ENCODE data around the gene TAOK1.

DNA sequence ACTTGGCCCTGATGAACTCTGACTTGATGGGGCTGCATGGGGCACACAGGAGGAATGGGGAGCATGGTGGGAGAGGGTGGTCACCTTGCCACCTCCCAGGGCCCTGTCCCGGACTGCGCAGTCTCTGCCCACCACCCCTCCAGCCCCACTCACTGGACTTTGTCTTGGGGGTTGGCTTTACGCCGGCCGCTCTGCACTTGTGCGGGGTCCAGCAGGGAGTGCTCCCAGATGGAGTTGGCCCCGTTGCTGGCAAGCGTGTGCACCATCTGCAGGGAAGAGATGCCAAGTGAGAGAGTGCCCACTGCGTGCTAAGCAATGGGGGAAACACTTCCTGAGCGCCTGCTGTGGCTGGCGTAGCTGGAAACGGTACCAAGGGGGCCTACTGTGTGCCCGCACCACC is 192.6 kb downstream of the TAOK1 start:
- TF ChIP-seq, protein P1, sequence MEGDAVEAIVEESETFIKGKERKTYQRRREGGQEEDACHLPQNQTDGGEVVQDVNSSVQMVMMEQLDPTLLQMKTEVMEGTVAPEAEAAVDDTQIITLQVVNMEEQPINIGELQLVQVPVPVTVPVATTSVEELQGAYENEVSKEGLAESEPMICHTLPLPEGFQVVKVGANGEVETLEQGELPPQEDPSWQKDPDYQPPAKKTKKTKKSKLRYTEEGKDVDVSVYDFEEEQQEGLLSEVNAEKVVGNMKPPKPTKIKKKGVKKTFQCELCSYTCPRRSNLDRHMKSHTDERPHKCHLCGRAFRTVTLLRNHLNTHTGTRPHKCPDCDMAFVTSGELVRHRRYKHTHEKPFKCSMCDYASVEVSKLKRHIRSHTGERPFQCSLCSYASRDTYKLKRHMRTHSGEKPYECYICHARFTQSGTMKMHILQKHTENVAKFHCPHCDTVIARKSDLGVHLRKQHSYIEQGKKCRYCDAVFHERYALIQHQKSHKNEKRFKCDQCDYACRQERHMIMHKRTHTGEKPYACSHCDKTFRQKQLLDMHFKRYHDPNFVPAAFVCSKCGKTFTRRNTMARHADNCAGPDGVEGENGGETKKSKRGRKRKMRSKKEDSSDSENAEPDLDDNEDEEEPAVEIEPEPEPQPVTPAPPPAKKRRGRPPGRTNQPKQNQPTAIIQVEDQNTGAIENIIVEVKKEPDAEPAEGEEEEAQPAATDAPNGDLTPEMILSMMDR (IDR thresholded peaks at IDR 0.05): no peak
- TF ChIP-seq, protein P2, sequence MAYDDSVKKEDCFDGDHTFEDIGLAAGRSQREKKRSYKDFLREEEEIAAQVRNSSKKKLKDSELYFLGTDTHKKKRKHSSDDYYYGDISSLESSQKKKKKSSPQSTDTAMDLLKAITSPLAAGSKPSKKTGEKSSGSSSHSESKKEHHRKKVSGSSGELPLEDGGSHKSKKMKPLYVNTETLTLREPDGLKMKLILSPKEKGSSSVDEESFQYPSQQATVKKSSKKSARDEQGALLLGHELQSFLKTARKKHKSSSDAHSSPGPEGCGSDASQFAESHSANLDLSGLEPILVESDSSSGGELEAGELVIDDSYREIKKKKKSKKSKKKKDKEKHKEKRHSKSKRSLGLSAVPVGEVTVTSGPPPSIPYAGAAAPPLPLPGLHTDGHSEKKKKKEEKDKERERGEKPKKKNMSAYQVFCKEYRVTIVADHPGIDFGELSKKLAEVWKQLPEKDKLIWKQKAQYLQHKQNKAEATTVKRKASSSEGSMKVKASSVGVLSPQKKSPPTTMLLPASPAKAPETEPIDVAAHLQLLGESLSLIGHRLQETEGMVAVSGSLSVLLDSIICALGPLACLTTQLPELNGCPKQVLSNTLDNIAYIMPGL (CRISPR knock-in tag; IDR thresholded peaks at IDR 0.05; ENCODE audit: borderline replicate concordance): no peak
- TF ChIP-seq BHLHE40 (IDR thresholded peaks at IDR 0.05; ENCODE audit: low read depth, low read length) (no peak), HDAC2 (IDR thresholded peaks at IDR 0.05) (no peak)
